ENCODE measurements around the gene PPEF1. TPM values are rescaled to one million over a fixed set of nuclear protein-coding genes. Genes with fewer than 3 reads are reported as not detected.

The PPEF1 gene
- total and polyA plus RNA-seq, 11 donors: 0.11 to 0.82 (median 0.60) TPM; not detected in 4

DNA sequence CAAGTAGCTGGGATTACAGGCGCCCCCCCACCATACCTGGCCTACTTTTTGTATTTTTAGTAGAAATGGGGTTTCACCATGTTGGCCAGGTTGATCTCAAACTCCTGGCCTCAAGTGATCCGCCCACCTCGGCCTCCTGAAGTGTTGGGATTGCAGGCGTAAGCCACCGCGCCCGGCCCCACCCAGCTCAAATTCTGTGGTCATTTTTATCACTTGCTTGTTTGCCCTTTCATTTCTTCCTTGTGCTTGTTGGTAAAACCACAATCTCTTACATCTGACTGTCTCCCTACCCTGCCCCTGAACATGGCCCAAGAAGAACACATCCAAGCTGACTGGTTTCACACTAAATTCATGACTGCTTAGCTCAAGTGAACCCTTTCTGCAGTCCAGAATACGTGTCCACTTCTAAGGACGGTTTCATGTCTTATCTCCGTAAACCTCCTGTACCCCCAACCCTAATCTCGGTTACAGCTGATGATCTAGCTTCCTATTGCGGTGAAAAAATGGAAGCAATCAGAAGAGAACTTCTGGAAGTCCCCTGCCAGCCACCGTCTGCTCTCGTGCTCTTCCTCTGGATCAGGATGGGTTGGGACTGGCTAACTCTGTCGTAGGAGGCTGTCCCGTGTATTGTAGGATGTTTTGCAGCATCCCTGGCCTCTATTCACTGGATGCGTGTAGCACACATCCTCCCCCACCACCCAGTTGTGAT, 30.1 kb upstream of the PPEF1 start:
- no peak for DNase-seq
- Histone ChIP-seq H3K9me3 (no peaks in the 10 kb centered on the region), H3K4me3 (no peak overlapping the region), H3K36me3 (no peaks in the 10 kb centered on the region), H3K27ac (no peak overlapping the region), H3K4me1 (no peaks in the 10 kb centered on the region), H3K27me3 (peaks cover 0 to 4% (median 0%) of the 10 kb centered on the region in 9 donors)
- no peak for TF ChIP-seq POLR2A (IDR thresholded peaks at IDR 0.05)
- TF ChIP-seq, protein P1, sequence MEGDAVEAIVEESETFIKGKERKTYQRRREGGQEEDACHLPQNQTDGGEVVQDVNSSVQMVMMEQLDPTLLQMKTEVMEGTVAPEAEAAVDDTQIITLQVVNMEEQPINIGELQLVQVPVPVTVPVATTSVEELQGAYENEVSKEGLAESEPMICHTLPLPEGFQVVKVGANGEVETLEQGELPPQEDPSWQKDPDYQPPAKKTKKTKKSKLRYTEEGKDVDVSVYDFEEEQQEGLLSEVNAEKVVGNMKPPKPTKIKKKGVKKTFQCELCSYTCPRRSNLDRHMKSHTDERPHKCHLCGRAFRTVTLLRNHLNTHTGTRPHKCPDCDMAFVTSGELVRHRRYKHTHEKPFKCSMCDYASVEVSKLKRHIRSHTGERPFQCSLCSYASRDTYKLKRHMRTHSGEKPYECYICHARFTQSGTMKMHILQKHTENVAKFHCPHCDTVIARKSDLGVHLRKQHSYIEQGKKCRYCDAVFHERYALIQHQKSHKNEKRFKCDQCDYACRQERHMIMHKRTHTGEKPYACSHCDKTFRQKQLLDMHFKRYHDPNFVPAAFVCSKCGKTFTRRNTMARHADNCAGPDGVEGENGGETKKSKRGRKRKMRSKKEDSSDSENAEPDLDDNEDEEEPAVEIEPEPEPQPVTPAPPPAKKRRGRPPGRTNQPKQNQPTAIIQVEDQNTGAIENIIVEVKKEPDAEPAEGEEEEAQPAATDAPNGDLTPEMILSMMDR (IDR thresholded peaks at IDR 0.05): no peak
- intact Hi-C loops (cut with DNase I): loop anchor here in 7 of 10 donors (5.0 to 10.0 kb wide), 4 partner anchors 197 to 253 kb away; partner anchors contain the start of gene CDKL5 (in 4 of the 7)
- no peak for ATAC-seq
- WGBS, 4 donors: 80 to 84% (median 81%) methylated on average over 17 of the region's 17 CpGs

DNA sequence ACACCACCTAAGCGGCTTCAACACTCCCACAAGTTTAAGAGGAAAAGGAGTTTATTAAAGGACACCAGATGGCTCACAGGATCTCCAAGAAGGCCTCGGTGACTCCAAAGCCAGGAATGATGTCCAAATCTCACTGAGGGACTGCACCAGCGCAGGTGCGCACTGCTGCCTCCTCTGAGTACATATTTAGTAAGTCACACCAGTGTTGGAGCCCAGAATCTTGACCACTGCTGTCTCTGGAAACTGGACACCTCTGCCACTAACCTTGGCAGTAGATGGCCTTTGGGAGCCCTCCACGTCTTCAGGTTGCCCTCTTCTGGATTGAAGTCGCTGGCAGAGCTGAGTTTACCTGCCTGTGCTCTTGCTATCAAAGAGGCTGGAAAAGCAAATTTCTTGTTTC, 25.4 kb upstream of the PPEF1 start:
- DNase-seq: no peak
- Histone ChIP-seq H3K9me3 (no peaks in the 10 kb centered on the region), H3K36me3 (no peaks in the 10 kb centered on the region), H3K4me3 (no peak overlapping the region), H3K27ac (no peak overlapping the region), H3K4me1 (no peaks in the 10 kb centered on the region), H3K27me3 (no peaks in the 10 kb centered on the region)
- ATAC-seq: no peak
- intact Hi-C loops (cut with DNase I): no loop called here
- 79 to 95% (median 91%) methylated on average over 6 of the region's 6 CpGs for WGBS, 4 donors
- TF ChIP-seq, protein P1 (IDR thresholded peaks at IDR 0.05): no peak
- TF ChIP-seq POLR2A (IDR thresholded peaks at IDR 0.05): no peak

DNA sequence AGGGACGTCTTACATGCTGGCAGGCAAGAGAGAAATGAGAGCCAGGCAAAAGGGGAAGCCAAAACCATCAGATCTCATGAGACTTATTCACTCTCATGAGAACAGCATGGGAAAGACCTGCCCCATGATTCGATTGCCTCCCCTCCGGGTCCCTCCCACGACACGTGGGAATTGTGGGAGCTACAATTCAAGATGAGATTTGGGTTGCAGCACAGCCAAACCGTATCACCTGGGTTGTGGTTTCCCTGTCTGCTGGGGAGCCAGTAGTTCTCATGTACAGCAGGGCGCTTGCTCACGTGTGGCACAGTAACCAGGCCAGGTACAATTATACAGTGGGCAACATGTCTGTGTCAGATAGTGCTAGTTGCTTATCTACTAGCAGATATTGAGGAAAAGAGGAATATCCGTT, 24.5 kb upstream of the PPEF1 start:
- intact Hi-C loops (cut with DNase I): no loop called here
- H3K27ac ChIP-seq: no peak overlapping the region
- 68 to 81% (median 76%) methylated on average over 8 to 9 of the region's 9 CpGs for WGBS, 4 donors
- H3K36me3 ChIP-seq: no peaks in the 10 kb centered on the region
- DNase-seq (no peak), ATAC-seq (no peak)
- TF ChIP-seq, protein P1 (IDR thresholded peaks at IDR 0.05): no peak
- no peak for TF ChIP-seq POLR2A (IDR thresholded peaks at IDR 0.05)
- no peaks in the 10 kb centered on the region for H3K27me3 ChIP-seq
- no peaks in the 10 kb centered on the region for H3K9me3 ChIP-seq
- no peak overlapping the region for H3K4me3 ChIP-seq
- no peaks in the 10 kb centered on the region for H3K4me1 ChIP-seq

GRCh38 chrX:18687856-18688495, 19.5 kb upstream of the PPEF1 start:
- no peaks in the 10 kb centered on the region for H3K27me3 ChIP-seq
- WGBS, 4 donors: 84 to 95% (median 88%) methylated on average over 7 of the region's 7 CpGs
- no peak overlapping the region for H3K4me3 ChIP-seq
- H3K36me3 ChIP-seq: no peaks in the 10 kb centered on the region
- intact Hi-C loops (cut with DNase I): no loop called here
- H3K4me1 ChIP-seq: no peaks in the 10 kb centered on the region
- H3K9me3 ChIP-seq: peaks cover 0 to 8% (median 0%) of the 10 kb centered on the region in 12 donors
- DNase-seq (no peak), ATAC-seq (no peak)
- TF ChIP-seq, protein P1 (IDR thresholded peaks at IDR 0.05): no peak
- TF ChIP-seq POLR2A (IDR thresholded peaks at IDR 0.05): no peak
- H3K27ac ChIP-seq: no peak overlapping the region
